ENCODE measurements around the gene MYMX.

MYMX gene

GRCh38 chr6:44235891-44236516 lies 19.3 kb downstream of the MYMX start:
- peaks cover 58% of the 10 kb centered on the region for H3K4me1 ChIP-seq (ENCODE audit: control insufficient read depth, insufficient read depth, low read length)
- DNase-seq (ENCODE audit: low read depth): no peak

GRCh38 chr6:44237021-44237812 lies 20.5 kb downstream of the MYMX start:
- H3K27me3 ChIP-seq (replicated peaks; ENCODE audit: control insufficient read depth, insufficient read depth, low read length): no peaks in the 10 kb centered on the region
- H3K9ac ChIP-seq (ENCODE audit: low read length): peak overlapping the region; percentile 68
- H3K9me3 ChIP-seq (ENCODE audit: control insufficient read depth, low read length): no peaks in the 10 kb centered on the region
- peak; percentile 95 for DNase-seq (ENCODE audit: low read depth)
- peaks cover 17% of the 10 kb centered on the region for H3K36me3 ChIP-seq (ENCODE audit: control insufficient read depth, insufficient read depth, low read length, severe bottlenecking)
- H3K4me3 ChIP-seq (ENCODE audit: low read length): peak overlapping the region; percentile 79
- peaks cover 58% of the 10 kb centered on the region for H3K4me1 ChIP-seq (ENCODE audit: control insufficient read depth, insufficient read depth, low read length)

More at GRCh38 chr6:44235891-44236516, 19.3 kb downstream of the MYMX start:
- Histone ChIP-seq H3K27me3 (replicated peaks; ENCODE audit: control insufficient read depth, insufficient read depth, low read length) (no peaks in the 10 kb centered on the region), H3K9ac (ENCODE audit: low read length) (peak overlapping the region; percentile 21), H3K4me3 (ENCODE audit: low read length) (no peak overlapping the region), H3K9me3 (ENCODE audit: control insufficient read depth, low read length) (no peaks in the 10 kb centered on the region), H3K36me3 (ENCODE audit: control insufficient read depth, insufficient read depth, low read length, severe bottlenecking) (peaks cover 24% of the 10 kb centered on the region)

GRCh38 chr6:44237813-44238433 lies 21.2 kb downstream of the MYMX start:
- peak; percentile 94 for DNase-seq (ENCODE audit: low read depth)
- Histone ChIP-seq H3K9me3 (ENCODE audit: control insufficient read depth, low read length) (no peaks in the 10 kb centered on the region), H3K36me3 (ENCODE audit: control insufficient read depth, insufficient read depth, low read length, severe bottlenecking) (peaks cover 10% of the 10 kb centered on the region), H3K27me3 (replicated peaks; ENCODE audit: control insufficient read depth, insufficient read depth, low read length) (no peaks in the 10 kb centered on the region), H3K9ac (ENCODE audit: low read length) (peak overlapping the region; percentile 68), H3K4me1 (ENCODE audit: control insufficient read depth, insufficient read depth, low read length) (peaks cover 56% of the 10 kb centered on the region), H3K4me3 (ENCODE audit: low read length) (peak overlapping the region; percentile 79)

GRCh38 chr6:44238687-44239350 lies 22.1 kb downstream of the MYMX start:
- H3K9me3 ChIP-seq (ENCODE audit: control insufficient read depth, low read length): no peaks in the 10 kb centered on the region
- H3K4me1 ChIP-seq (ENCODE audit: control insufficient read depth, insufficient read depth, low read length): peaks cover 47% of the 10 kb centered on the region
- no peak for DNase-seq (ENCODE audit: low read depth)
- no peak overlapping the region for H3K4me3 ChIP-seq (ENCODE audit: low read length)
- no peak overlapping the region for H3K9ac ChIP-seq (ENCODE audit: low read length)
- peaks cover 4% of the 10 kb centered on the region for H3K36me3 ChIP-seq (ENCODE audit: control insufficient read depth, insufficient read depth, low read length, severe bottlenecking)
- H3K27me3 ChIP-seq (replicated peaks; ENCODE audit: control insufficient read depth, insufficient read depth, low read length): no peaks in the 10 kb centered on the region

GRCh38 chr6:44243345-44243744 lies 26.6 kb downstream of the MYMX start:
- Histone ChIP-seq H3K36me3 (ENCODE audit: control insufficient read depth, insufficient read depth, low read length, severe bottlenecking) (no peaks in the 10 kb centered on the region), H3K4me1 (ENCODE audit: control insufficient read depth, insufficient read depth, low read length) (peaks cover 12% of the 10 kb centered on the region), H3K9me3 (ENCODE audit: control insufficient read depth, low read length) (no peaks in the 10 kb centered on the region), H3K9ac (ENCODE audit: low read length) (no peak overlapping the region), H3K4me3 (ENCODE audit: low read length) (no peak overlapping the region), H3K27me3 (replicated peaks; ENCODE audit: control insufficient read depth, insufficient read depth, low read length) (no peaks in the 10 kb centered on the region)
- DNase-seq (ENCODE audit: low read depth): no peak

GRCh38 chr6:44245391-44245911 lies 28.7 kb downstream of the MYMX start:
- peaks cover 19% of the 10 kb centered on the region for H3K36me3 ChIP-seq (ENCODE audit: control insufficient read depth, insufficient read depth, low read length, severe bottlenecking)
- H3K9ac ChIP-seq (ENCODE audit: low read length): peak overlapping the region; percentile 100
- H3K4me3 ChIP-seq (ENCODE audit: low read length): peak overlapping the region; percentile 100
- peaks cover 23% of the 10 kb centered on the region for H3K4me1 ChIP-seq (ENCODE audit: control insufficient read depth, insufficient read depth, low read length)
- DNase-seq (ENCODE audit: low read depth): no peak
- no peaks in the 10 kb centered on the region for H3K9me3 ChIP-seq (ENCODE audit: control insufficient read depth, low read length)
- H3K27me3 ChIP-seq (replicated peaks; ENCODE audit: control insufficient read depth, insufficient read depth, low read length): no peaks in the 10 kb centered on the region

GRCh38 chr6:44245912-44246662 lies 29.4 kb downstream of the MYMX start:
- DNase-seq (ENCODE audit: low read depth): peak; percentile 89
- Histone ChIP-seq H3K9ac (ENCODE audit: low read length) (peak overlapping the region; percentile 100), H3K27me3 (replicated peaks; ENCODE audit: control insufficient read depth, insufficient read depth, low read length) (no peaks in the 10 kb centered on the region), H3K9me3 (ENCODE audit: control insufficient read depth, low read length) (no peaks in the 10 kb centered on the region), H3K4me3 (ENCODE audit: low read length) (peak overlapping the region; percentile 100), H3K36me3 (ENCODE audit: control insufficient read depth, insufficient read depth, low read length, severe bottlenecking) (peaks cover 25% of the 10 kb centered on the region), H3K4me1 (ENCODE audit: control insufficient read depth, insufficient read depth, low read length) (peaks cover 23% of the 10 kb centered on the region)

- Histone ChIP-seq H3K4me3 (ENCODE audit: low read length) (peak within 1 kb of the TSS; percentile 100), H3K4me1 (ENCODE audit: control insufficient read depth, insufficient read depth, low read length) (peaks cover 23% of the 10 kb centered on the region), H3K27me3 (replicated peaks; ENCODE audit: control insufficient read depth, insufficient read depth, low read length) (no peaks in the 10 kb centered on the region), H3K36me3 (ENCODE audit: control insufficient read depth, insufficient read depth, low read length, severe bottlenecking) (peaks cover 32% of the 10 kb centered on the region), H3K9me3 (ENCODE audit: control insufficient read depth, low read length) (no peaks in the 10 kb centered on the region), H3K9ac (ENCODE audit: low read length) (peak within 1 kb of the TSS; percentile 100)
- DNase-seq (ENCODE audit: low read depth): peak; percentile 98
These were observed 30.1 kb downstream of the MYMX start, which contains the start of gene HSP90AB1 for GRCh38 chr6:44246663-44247337. Gene HSP90AB1, plus strand, starts transcription at chr6:44247101. Its CDS starts 1,529 bp downstream, at chr6:44248630.

GRCh38 chr6:44247338-44248302 lies 30.9 kb downstream of the MYMX start:
- Histone ChIP-seq H3K4me3 (ENCODE audit: low read length) (peak overlapping the region; percentile 100), H3K9me3 (ENCODE audit: control insufficient read depth, low read length) (no peaks in the 10 kb centered on the region), H3K36me3 (ENCODE audit: control insufficient read depth, insufficient read depth, low read length, severe bottlenecking) (peaks cover 41% of the 10 kb centered on the region), H3K4me1 (ENCODE audit: control insufficient read depth, insufficient read depth, low read length) (peaks cover 23% of the 10 kb centered on the region), H3K27me3 (replicated peaks; ENCODE audit: control insufficient read depth, insufficient read depth, low read length) (no peaks in the 10 kb centered on the region), H3K9ac (ENCODE audit: low read length) (peak overlapping the region; percentile 100)
- DNase-seq (ENCODE audit: low read depth): peak; percentile 74

Data from adipocyte (in vitro differentiated cells).